IPS-NIHi11 (cell line): ENCODE results near the gene HSD17B4.
A peak's percentile ranks its signal among the peaks of the same experiment; 100 is the strongest.
"Not testable (repeated sequence)": the region's sequence is repeated elsewhere in the genome, so short reads cannot be mapped to it uniquely, and the experiment has no call there.

Experiments used
- DNase-seq: peaks from one replicate; pipeline ENCODE4 v3.0.0; 2012; ENCODE audit warnings: mixed read lengths, low spot score

HSD17B4 gene

GRCh38 chr5:119432674-119433237 lies 19.5 kb upstream of the HSD17B4 start:
- DNase-seq = not testable (repeated sequence)

GRCh38 chr5:119435436-119436132 lies 16.7 kb upstream of the HSD17B4 start:
- DNase-seq = peak; percentile 57

GRCh38 chr5:119437785-119438586 lies 14.3 kb upstream of the HSD17B4 start:
- not testable (repeated sequence) for DNase-seq

- not testable (repeated sequence) for DNase-seq
Measured at GRCh38 chr5:119438587-119438917, 13.7 kb upstream of the HSD17B4 start.

GRCh38 chr5:119439140-119439631 lies 13.1 kb upstream of the HSD17B4 start:
- no peak for DNase-seq

- not testable (repeated sequence) for DNase-seq
Measured at GRCh38 chr5:119439632-119440031, 12.7 kb upstream of the HSD17B4 start.

GRCh38 chr5:119444643-119445042 lies 7.7 kb upstream of the HSD17B4 start:
- DNase-seq = not testable (repeated sequence)

GRCh38 chr5:119445544-119445943 lies 6.8 kb upstream of the HSD17B4 start:
- DNase-seq = peak; percentile 13

GRCh38 chr5:119449882-119450281 lies 2.4 kb upstream of the HSD17B4 start:
- no peak for DNase-seq

- DNase-seq = not testable (repeated sequence)
Measured at GRCh38 chr5:119450627-119451026, 1.7 kb upstream of the HSD17B4 start.

GRCh38 chr5:119451561-119451960 lies 736 bp upstream of the HSD17B4 start:
- no peak for DNase-seq

- DNase-seq = no peak
Measured at GRCh38 chr5:119452060-119452372, 281 bp upstream of the HSD17B4 start.

- DNase-seq = no peak
Measured at GRCh38 chr5:119453040-119453373, 710 bp downstream of the HSD17B4 start.

GRCh38 chr5:119454171-119454570 lies 1.9 kb downstream of the HSD17B4 start:
- no peak for DNase-seq

- DNase-seq = peak; percentile 13
Measured at GRCh38 chr5:119458911-119459632, 6.8 kb downstream of the HSD17B4 start.

- no peak for DNase-seq
Measured at GRCh38 chr5:119465640-119466039, 13.3 kb downstream of the HSD17B4 start.

- no peak for DNase-seq
Measured at GRCh38 chr5:119468286-119468685, 16.0 kb downstream of the HSD17B4 start.

- DNase-seq = peak; percentile 55
Measured at GRCh38 chr5:119470105-119470763, 17.9 kb downstream of the HSD17B4 start.

GRCh38 chr5:119470851-119471451 lies 18.7 kb downstream of the HSD17B4 start:
- no peak for DNase-seq

GRCh38 chr5:119473241-119473640 lies 20.9 kb downstream of the HSD17B4 start:
- no peak for DNase-seq

GRCh38 chr5:119476341-119476740 lies 24.0 kb downstream of the HSD17B4 start:
- DNase-seq = no peak

- DNase-seq = no peak
Measured at GRCh38 chr5:119478781-119479180, 26.5 kb downstream of the HSD17B4 start.
